AG09309 (cell line): Measurements from ENCODE around the gene CCDC196.
A peak's percentile ranks its signal among the peaks of the same experiment; 100 is the strongest.

ENCODE experiments used
- DNase-seq: peaks from one replicate; pipeline ENCODE4 v3.0.0-alpha.2; 2010; ENCODE audit warnings: low read depth
- H3K4me3 ChIP-seq: 2 replicates; pipeline ENCODE4 v1.5.1; 2011; ENCODE audit warnings: mild to moderate bottlenecking, low read depth, low read length, moderate library complexity; ENCODE audit not compliant: control insufficient read depth
- TF ChIP-seq, protein P1 (sequence below): IDR thresholded peaks from 2 replicates; pipeline ENCODE4 v1.5.1; 2011; ENCODE audit warnings: mild to moderate bottlenecking, low read depth, low read length, inconsistent platforms; ENCODE audit not compliant: insufficient read depth, control insufficient read depth; ENCODE audit errors: missing control alignments

The CCDC196 gene

GRCh38 chr14:66503532-66503931 lies 17.4 kb downstream of the CCDC196 start:
- DNase-seq = no peak
- no peak overlapping the region for H3K4me3 ChIP-seq
- TF ChIP-seq, protein P1, sequence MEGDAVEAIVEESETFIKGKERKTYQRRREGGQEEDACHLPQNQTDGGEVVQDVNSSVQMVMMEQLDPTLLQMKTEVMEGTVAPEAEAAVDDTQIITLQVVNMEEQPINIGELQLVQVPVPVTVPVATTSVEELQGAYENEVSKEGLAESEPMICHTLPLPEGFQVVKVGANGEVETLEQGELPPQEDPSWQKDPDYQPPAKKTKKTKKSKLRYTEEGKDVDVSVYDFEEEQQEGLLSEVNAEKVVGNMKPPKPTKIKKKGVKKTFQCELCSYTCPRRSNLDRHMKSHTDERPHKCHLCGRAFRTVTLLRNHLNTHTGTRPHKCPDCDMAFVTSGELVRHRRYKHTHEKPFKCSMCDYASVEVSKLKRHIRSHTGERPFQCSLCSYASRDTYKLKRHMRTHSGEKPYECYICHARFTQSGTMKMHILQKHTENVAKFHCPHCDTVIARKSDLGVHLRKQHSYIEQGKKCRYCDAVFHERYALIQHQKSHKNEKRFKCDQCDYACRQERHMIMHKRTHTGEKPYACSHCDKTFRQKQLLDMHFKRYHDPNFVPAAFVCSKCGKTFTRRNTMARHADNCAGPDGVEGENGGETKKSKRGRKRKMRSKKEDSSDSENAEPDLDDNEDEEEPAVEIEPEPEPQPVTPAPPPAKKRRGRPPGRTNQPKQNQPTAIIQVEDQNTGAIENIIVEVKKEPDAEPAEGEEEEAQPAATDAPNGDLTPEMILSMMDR = no peak

DNA sequence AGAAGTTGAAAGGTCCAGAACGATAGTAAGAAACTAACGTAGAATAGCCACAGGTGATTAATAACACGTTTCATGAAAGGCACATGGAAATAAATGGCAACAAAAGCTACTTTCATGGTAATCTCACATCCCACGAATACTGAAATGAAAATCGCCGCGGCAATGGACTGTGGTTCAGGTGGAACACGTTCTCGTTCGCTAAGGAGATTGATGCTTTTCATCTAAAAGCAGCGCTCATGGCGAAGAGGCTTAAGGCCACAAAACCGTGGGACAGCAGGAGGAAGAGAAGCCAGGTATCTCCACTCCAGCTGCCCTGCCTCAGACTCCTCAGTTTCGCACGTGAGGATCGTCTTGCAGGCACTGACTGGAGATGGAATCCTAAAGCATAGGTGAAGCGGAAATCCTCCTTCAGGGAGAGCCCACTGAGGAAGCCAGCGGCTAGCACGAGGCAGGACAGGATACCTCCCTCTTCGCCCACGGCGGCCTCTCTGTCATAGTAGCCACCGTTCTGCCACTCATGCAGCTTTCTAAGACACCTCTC lies 21.1 kb downstream of the CCDC196 start:
- TF ChIP-seq, protein P1 = no peak
- DNase-seq = no peak
- H3K4me3 ChIP-seq = peak overlapping the region; percentile 69

- TF ChIP-seq, protein P1 = peak; percentile 29
- peak; percentile 94 for DNase-seq
- peak within 1 kb of the TSS; percentile 69 for H3K4me3 ChIP-seq
Measured at GRCh38 chr14:66507722-66508546, 21.8 kb downstream of the CCDC196 start, which contains the start of gene GPHN. Gene GPHN, plus strand, starts transcription at chr14:66508147.

DNA sequence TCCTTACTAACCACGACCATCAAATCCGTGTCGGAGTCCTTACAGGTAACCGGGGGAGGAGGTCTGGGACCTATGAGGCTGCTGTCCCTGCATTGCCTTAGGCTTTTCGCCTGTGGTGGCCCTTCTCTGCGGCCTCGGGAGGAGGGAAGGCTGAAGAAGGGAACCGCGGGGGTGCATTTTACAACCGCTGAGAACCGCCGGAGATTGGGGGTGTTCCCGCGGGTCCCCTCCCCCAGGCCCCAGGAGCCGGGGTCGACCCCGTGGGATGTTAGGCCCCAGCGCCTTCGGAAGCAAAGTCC lies 22.3 kb downstream of the CCDC196 start:
- peak overlapping the region; percentile 69 for H3K4me3 ChIP-seq
- TF ChIP-seq, protein P1 = no peak

GRCh38 chr14:66508846-66509621 lies 22.9 kb downstream of the CCDC196 start:
- peak overlapping the region; percentile 69 for H3K4me3 ChIP-seq
- no peak for DNase-seq
- TF ChIP-seq, protein P1 = no peak

More for the DNA sequence above, 22.3 kb downstream of the CCDC196 start:
- DNase-seq = no peak

DNA sequence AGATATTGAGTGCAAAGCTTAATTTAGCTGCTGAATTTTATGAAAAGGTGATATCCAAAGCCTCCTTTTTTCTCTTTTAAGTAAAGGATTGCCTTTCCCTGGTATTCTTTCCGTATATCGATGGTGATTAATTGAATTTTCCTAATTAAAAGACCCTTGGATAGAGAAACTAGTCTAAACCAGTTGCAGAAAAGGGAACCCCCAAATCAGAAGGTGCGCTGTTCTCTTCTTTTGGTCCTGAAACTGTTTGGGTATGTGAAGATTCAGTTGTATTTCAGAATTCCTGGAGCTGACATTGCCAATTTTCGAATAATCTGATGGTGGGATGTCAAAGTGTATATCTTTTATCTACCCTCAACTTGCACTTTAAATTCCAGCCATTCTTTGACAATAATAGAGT lies 23.7 kb downstream of the CCDC196 start:
- no peak for DNase-seq
- H3K4me3 ChIP-seq = peak overlapping the region; percentile 69
- TF ChIP-seq, protein P1 = no peak
